ENCODE data around the gene ADAMTSL2.

DNA sequence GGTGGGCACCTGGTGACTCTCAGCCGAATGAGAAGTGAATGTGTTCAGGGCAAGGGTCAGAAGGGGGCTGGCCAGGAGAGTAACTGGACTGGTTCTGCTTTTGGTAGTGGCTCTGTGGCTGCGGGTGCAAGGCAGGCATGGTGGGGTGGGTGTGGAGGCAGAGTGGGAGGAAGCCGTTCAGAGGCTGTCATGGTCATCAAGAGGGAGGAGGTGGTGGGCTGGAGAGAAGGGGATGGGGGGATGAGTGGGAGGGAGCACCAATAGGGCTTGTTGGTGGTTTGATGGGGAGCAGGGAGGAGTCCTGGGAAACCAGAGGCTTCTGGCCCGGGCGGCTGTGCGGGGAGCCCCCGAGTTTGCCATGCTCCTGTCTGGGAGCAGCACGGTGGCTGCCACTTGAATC is 61.4 kb downstream of the ADAMTSL2 start:
- TF ChIP-seq CTCF (IDR thresholded peaks at IDR 0.05), result no peak
- no peak for TF ChIP-seq POLR2A (IDR thresholded peaks at IDR 0.05)
